Raji (cell line): ENCODE data around the gene NNMT.

ENCODE experiments used
- POLR2A ChIP-seq: IDR thresholded peaks from 2 replicates; pipeline ENCODE4 v1.6.1; 2011; ENCODE audit warnings: low read depth, low read length, control low read depth; ENCODE audit not compliant: insufficient read depth

The NNMT gene

GRCh38 chr11:114287154-114287553, 9.0 kb upstream of the NNMT start:
- no peak for TF ChIP-seq POLR2A

DNA sequence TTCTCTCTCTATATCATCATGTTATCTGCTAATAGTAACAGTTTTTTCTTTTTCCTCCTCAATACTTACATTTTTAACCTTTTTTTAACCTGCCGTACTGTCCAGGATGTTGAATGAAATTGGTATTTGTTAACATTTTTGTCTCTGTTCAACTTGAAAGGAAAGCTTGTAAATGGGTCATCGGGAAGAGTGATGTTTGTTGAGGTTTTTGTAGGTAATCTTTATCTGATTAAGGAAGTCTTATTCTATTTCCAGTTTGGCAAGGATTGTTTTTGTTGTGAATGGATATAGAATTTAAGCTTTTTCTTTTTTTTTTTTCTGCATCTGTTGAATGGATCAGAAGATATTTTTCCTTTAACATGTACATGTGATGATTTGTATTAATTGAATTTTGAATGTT, 8.1 kb upstream of the NNMT start:
- no peak for TF ChIP-seq POLR2A

DNA sequence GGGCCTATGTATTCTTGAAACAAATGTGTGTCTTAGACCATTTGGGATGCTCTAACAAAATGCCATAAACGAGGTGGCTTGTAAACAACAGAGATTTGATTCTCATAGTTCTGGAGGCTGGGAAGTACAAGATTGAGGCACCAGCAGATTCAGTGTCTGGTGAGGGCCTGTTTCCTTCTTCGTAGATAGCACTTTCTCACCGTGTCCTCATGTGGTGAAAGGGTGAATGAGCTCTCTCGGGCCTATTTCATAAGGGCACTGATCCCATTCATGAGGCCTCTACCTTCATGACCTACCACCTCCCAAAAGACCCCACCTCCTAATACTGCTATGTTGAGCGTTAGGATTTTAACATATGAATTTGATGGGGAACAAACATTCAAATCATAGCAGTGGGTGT, 6.4 kb upstream of the NNMT start:
- TF ChIP-seq POLR2A = no peak

DNA sequence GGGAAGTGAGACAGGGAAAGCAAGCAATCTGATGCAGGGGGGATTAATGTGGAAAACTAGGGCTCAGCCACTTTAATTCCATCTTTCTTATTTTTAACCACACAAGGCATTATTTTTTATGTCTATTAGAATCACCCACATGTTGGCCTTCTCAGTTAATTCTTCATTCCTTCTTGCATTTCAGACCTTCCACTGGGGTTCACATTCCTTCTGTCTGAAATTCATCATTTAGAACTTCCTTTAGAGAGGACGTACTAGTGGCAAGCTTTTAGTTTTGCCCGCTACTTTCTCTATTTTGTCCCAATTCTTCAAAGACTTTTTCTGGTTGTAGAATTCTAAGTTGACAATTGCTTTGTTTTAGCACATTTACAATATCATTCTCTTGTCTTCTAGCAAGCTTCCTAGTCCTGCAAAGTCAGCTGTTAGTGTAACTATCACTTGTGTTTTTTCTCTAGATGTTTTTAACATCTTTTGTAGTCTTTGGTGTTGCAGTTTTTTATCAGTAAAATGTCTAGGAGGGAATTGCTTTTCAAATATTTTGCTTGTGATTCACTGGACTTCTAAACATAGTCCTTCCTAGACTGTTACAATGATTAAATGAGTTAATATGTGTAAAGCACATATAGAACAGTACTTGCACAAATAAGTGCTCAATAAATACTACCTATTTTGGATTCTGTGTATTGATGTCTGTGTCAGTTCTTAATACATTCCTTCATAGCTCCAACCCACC, 5.5 kb upstream of the NNMT start:
- TF ChIP-seq POLR2A = no peak

GRCh38 chr11:114291381-114291780, 4.8 kb upstream of the NNMT start:
- no peak for TF ChIP-seq POLR2A

DNA sequence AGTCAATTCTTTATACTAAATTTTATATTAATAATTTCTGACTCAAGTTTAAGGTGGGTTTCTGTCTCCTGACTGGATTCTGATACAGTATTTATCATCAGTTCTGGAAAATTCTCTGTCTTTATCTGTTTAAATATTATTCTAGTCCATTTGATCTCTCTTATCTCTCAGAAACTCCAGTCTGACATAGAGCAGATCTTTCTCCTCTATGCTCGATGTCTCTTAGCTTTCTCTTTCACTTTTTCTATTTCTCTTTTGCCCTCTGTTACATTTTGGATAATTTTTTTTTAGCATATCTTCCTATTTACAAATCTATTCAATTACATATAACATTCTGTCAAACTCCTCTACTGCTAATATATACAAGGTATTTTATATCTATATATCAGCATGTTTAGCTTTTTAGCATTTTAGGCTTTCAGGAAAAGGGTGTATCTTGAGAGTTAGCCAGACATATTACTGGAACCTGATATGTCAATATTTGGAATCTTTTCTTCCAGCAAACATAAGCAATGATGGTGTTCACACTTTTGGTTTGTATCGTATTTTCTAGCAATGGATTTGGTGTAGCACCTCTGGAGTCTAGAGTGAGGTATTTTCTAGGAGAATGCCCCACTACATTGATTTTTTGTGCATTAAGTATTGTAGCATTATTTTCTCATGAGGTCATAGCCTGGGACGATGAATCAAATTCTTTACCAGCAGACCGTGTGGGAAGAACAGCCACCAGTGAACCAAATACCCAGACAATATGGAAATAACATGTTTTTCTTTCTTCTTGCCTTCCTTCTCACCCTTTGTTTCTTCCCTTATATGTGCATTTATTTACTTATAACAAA, 4.1 kb upstream of the NNMT start:
- no peak for TF ChIP-seq POLR2A

DNA sequence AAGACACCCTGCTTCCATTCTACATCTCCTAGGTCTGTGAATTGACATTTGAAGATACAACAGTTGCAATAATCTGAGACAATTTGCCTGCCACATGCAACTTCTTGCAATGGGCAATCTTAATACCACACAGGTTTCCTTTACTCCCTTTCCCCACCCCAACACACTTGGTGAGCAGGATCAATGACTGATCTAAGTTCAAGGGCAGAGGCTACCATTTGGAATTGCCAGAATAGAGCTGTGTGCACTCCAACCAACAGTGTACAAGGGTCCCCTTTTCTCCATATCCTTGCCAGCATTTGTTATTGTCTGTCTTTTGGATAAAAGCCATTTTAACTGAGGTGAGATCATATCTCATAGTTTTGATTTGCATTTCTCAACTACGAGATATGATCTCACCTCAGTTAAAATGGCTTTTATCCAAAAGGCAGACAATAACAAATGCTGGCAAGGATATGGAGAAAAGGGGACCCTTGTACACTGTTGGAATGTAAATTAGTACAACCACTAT, 2.9 kb upstream of the NNMT start:
- no peak for TF ChIP-seq POLR2A

GRCh38 chr11:114296605-114297372, 590 bp downstream of the NNMT start:
- TF ChIP-seq POLR2A = no peak

DNA sequence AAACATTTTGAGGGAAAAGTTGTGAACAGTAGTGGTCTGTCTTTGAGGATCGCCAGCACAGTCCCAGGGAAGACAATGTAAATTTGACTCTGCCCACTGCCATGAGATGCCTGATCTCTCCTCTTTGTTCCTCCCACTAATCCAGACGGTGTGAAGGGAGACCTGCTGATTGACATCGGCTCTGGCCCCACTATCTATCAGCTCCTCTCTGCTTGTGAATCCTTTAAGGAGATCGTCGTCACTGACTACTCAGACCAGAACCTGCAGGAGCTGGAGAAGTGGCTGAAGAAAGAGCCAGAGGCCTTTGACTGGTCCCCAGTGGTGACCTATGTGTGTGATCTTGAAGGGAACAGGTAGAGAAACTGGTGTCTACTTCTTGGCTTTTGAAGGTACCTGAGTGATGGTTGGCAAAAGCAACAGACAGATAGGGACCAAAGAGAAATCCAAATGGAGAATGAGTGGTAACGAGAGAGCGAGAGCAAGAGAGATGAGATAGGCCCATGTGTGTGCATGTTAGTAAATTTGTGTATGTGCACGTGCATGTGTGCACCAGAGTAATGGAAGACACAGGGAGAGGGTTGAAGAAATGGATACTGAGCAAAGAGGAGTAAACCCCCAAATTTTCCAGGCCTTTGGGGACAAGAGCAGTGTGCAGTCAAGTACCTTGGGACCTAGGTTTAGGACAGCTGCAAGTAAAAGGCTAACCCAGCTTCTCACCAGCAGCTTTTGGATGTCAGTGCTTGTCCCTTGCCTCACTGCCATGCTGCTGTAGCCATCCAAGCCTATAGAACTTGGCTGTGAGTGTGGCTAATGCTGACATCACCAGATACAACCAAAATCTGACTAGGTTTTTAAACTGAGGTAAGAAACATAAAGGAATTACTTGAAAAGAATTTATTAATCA, 1.9 kb downstream of the NNMT start:
- no peak for TF ChIP-seq POLR2A

DNA sequence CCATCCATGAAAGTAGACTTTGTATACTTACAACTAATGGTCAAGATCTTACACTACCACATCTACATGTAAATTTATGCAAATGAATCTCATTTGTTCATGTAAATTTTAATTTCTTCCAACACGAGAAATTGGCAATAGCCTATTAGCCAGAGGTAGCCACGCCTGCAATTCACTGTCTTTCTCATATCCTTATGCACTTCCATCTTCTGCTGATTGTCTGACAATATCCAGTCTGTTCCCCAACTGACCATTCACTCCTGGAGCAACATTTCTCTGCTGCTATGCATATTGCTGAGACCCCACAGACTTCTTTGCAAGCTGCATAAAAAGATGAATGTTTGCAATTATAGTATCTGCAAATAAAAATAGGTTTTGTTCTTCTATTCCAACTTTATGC, 2.5 kb downstream of the NNMT start:
- TF ChIP-seq POLR2A = no peak

GRCh38 chr11:114301088-114301487, 4.9 kb downstream of the NNMT start:
- no peak for TF ChIP-seq POLR2A

- TF ChIP-seq POLR2A = no peak
Measured at GRCh38 chr11:114301927-114302326, 5.7 kb downstream of the NNMT start.

GRCh38 chr11:114302663-114303062, 6.5 kb downstream of the NNMT start:
- TF ChIP-seq POLR2A = no peak

- no peak for TF ChIP-seq POLR2A
Measured at GRCh38 chr11:114304065-114304464, 7.9 kb downstream of the NNMT start.
